ENCODE data around the gene PABPN1.
"Not testable (repeated sequence)": the region's sequence is repeated elsewhere in the genome, so short reads cannot be mapped to it uniquely, and the experiment has no call there.

The PABPN1 gene, protein sequence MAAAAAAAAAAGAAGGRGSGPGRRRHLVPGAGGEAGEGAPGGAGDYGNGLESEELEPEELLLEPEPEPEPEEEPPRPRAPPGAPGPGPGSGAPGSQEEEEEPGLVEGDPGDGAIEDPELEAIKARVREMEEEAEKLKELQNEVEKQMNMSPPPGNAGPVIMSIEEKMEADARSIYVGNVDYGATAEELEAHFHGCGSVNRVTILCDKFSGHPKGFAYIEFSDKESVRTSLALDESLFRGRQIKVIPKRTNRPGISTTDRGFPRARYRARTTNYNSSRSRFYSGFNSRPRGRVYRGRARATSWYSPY

GRCh38 chr14:23320584-23321571 lies at the start of gene PABPN1:
Gene PABPN1, plus strand, starts transcription at chr14:23321457. Its CDS starts 13 bp downstream, at chr14:23321470.
- peak; percentile 88 to 96 (median 92) for DNase-seq (ENCODE audit: low read depth in 3 of 3)

- no peak for DNase-seq (ENCODE audit: low read depth in 3 of 3)
Observed at GRCh38 chr14:23275412-23275811, 45.8 kb upstream of the PABPN1 start.

- DNase-seq (ENCODE audit: low read depth in 3 of 3) = no peak
Observed at GRCh38 chr14:23277189-23277588, 44.1 kb upstream of the PABPN1 start.

GRCh38 chr14:23277928-23278327 lies 43.3 kb upstream of the PABPN1 start:
- DNase-seq (ENCODE audit: low read depth in 3 of 3) = not testable (repeated sequence)

DNA sequence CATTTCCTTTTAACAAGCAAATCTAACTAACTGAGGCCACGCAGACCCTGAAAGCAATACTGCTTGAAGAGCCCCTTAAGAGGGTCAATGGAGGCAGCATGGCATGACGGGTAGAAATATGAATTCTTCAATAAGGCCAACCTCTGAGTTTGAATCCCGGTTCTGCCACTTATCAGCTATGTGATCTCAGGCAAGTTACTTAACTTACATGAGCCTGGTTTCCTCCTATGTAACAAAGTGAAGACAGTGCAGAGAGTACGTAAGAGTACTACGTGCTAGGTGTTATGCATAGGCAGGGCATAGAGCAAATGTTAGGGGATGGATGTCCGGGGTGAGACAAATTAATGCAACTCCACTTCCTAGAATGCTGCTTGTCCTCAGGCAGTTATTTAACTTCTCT lies 40.0 kb upstream of the PABPN1 start:
- no peak for DNase-seq (ENCODE audit: low read depth in 3 of 3)

DNA sequence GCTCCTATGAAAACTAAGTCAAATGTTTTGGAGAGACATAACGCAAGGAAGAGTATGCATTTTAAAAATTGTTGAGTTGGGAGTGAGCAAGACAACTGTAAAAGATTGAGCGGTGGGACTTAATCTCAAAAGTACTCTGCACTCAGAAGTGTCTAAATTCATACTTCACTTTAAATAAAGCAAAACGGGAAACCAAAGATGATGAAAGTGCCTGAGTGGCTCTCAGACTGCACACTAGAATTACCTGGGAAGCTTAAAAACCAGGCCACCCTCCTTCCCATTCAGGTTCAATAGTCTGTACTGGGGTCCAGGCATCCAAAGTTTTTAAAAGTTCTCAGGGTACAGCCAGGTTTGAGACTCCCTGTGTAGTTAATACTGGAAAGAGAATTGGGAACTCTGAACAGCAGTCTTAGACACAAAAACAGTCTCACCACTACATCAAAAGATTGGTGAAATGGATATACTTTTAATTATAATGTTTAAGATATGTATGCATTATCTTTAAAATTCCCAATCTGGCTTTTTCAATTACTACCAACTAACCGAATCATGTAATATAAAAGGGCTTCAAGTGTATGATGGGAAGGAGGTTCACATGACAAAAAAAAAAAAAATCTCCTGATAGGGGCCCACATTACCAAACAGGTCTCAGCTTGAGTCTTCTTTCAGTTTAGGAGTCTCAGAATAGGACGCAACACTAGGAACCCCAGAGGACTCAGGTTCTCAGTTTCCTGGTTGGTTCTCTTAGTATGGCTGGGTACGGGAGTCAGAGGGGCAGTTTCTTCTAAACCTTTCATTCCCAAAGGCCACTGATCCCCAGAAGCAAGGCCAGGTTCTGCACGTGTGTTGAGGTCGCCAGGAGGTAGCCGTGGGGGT lies 36.4 kb upstream of the PABPN1 start:
- no peak for DNase-seq (ENCODE audit: low read depth in 3 of 3)

- DNase-seq (ENCODE audit: low read depth in 3 of 3) = no peak
Observed at GRCh38 chr14:23285530-23286019, 35.7 kb upstream of the PABPN1 start.

- peak; percentile 95 to 97 (median 96) for DNase-seq (ENCODE audit: low read depth in 3 of 3)
Observed at GRCh38 chr14:23286020-23286901, 35.0 kb upstream of the PABPN1 start, which contains the start of gene HOMEZ. Gene HOMEZ, minus strand, starts transcription at chr14:23286132. Its CDS starts 180 bp downstream, at chr14:23285952.

GRCh38 chr14:23286902-23287479 lies 34.3 kb upstream of the PABPN1 start:
- DNase-seq (ENCODE audit: low read depth in 3 of 3) = no peak

DNA sequence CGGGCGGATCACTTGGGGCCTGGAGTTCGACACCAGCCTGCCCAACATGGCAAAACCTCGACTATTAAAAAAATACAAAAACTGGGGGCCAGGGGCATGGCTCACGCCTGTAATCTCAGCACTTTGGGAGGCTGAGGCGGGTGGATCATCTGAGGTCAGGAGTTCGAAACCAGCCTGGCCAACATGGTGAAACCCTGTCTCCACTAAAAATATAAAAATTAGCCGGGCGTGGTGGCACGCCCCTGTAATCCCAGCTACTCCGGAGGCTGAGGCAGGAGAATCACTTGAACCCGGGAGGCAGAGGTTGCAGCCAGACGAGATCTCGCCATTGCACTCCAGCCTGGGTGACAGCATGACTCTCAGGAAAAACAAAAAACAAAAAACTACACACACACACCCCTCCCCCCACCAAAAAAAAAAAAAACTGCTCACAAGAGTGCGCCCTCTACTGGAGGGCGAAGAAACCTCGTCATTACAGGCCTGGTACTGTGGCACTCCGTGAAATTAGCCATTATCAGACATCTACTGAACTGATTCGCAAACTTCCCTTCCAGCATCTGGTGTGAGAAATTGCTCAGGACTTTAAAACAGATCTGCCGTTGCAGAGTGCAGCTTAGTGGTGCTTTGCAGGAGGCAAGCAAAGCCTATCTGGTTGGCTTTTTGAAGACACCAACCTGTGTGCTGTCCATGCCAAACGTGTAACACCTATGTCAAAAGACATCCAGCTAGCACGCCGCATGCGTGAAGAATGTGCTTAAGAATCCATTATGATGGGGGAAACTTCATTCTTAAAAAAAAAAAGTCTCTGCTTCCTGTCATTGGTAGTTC lies 26.3 kb upstream of the PABPN1 start:
- DNase-seq (ENCODE audit: low read depth in 3 of 3) = peak in 1 of 3 experiments; percentile 16

- no peak for DNase-seq (ENCODE audit: low read depth in 3 of 3)
Observed at GRCh38 chr14:23296012-23296777, 25.1 kb upstream of the PABPN1 start.

- no peak for DNase-seq (ENCODE audit: low read depth in 3 of 3)
Observed at GRCh38 chr14:23297096-23297495, 24.2 kb upstream of the PABPN1 start.

- DNase-seq (ENCODE audit: low read depth in 3 of 3) = no peak
Observed at GRCh38 chr14:23297611-23298277, 23.5 kb upstream of the PABPN1 start.

- DNase-seq (ENCODE audit: low read depth in 3 of 3) = no peak
Observed at GRCh38 chr14:23299211-23299957, 21.9 kb upstream of the PABPN1 start.

DNA sequence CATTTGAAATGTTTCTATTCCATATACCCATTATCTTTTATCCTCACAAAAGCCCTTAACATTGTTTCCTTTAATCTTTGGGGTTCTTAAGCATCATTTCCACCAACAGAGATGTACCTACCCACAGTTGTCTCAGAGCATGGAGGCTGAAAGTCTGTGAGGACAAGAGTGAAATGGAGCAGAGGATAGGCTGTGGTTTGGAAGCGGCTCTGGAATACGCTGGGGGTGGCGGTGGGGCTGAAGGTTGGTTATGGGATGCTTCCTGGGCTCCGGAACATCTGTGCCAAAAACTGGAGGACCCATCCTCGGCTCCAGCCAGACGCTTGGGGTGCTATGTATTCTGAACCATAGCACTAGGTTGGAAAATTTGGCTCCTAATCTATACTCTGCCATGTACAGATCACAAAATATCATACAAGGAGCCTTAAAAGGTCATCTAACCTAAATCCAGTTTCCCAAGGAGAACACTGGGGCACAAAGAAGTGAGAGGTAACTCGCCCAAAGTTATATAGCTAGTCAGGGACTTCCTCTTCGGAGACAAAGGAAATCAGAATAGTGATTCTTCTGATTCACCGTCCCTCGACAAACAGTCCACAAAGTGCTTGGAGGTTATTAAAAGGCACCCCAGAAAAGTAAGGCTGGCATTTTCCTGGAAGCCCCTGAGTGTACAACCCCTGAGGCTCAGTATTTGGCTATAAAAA lies 21.1 kb upstream of the PABPN1 start:
- DNase-seq (ENCODE audit: low read depth in 3 of 3) = no peak

DNA sequence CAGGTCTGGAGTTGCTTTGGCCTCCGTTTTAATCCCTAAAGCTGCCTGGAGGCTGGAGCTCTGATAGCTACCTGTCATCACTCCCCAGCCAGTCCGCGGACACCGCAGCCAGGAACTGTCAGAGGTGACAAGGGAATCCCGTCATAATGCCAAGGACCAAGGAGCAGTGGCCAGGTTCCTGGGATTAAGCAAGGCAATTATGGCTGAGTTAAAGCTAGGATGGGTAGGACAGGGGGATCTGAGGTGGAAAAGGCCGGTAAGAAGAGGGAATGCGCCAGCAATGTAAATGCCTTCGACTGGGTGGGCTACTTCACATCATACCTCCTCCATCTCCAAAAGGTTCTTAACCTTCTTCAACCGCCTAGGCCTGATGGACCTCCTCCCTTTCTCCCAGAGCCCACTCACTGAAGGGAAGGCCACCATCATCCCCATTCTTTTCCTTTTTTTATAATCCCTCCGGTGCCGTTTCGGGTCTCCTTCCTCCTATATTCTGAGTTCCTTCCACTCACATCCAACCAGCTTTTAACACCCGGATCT lies 20.5 kb upstream of the PABPN1 start:
- DNase-seq (ENCODE audit: low read depth in 3 of 3) = peak in 1 of 3 experiments; percentile 12

All from stimulated activated CD4-positive, alpha-beta T cell treated with anti-CD3 and anti-CD28 coated beads, TNF-alpha, amount 100 ng/mL, for 4 hours (primary cell).